AG10803 (cell line): ENCODE data around the gene ZFYVE26.
"Not testable (repeated sequence)": the region's sequence is repeated elsewhere in the genome, so short reads cannot be mapped to it uniquely, and the experiment has no call there.

Experiments used
- DNase-seq: peaks from one replicate; pipeline ENCODE4 v3.0.0; 2010; ENCODE audit warnings: low read depth
- H3K4me3 ChIP-seq: 2 replicates; pipeline ENCODE4 v1.5.1; 2011; ENCODE audit warnings: mild to moderate bottlenecking, low read length, control low read depth
- CTCF ChIP-seq: conservative IDR thresholded peaks from 2 replicates; pipeline ENCODE4 v1.5.1; 2011; ENCODE audit warnings: mild to moderate bottlenecking, low read length, control low read depth, inconsistent platforms

Gene ZFYVE26

DNA sequence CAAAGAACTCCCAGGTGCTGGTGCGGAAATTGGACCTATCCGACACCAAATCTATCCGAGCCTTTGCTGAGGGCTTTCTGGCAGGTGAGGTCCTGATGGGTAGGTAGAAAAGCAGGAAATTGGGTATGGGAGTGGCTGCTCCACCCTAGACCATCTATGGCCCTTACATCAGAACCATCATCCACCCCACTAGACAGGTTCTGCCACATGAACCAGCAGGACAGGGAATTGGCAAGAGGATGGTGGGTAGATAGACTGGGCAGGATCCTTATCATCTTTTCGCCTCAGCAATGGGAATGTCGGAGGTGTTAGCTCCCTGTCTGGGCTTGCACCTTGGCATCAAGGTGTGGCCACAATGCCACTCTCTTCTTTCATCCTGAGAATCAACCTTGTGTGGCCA lies 91.2 kb downstream of the ZFYVE26 start:
- H3K4me3 ChIP-seq: no peak overlapping the region
- DNase-seq: no peak
- no peak for TF ChIP-seq CTCF

DNA sequence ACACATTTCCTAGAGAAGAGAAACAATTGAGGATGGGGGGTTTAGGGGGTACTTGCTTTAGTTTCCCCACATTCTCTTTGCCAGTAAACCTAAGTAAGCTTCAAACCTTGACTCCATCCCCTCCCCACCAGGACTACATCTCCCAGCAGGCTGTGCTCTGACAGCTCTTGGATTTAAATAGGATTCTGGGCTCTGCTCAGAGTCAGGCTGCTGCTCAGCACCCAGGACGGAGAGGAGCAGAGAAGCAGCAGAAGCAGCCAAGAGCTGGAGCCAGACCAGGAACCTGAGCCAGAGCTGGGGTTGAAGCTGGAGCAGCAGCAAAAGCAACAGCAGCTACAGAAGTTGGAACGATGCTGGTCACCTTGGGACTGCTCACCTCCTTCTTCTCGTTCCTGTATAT lies 94.1 kb downstream of the ZFYVE26 start:
- no peak for TF ChIP-seq CTCF
- peak; percentile 47 for DNase-seq
- H3K4me3 ChIP-seq: no peak overlapping the region

DNA sequence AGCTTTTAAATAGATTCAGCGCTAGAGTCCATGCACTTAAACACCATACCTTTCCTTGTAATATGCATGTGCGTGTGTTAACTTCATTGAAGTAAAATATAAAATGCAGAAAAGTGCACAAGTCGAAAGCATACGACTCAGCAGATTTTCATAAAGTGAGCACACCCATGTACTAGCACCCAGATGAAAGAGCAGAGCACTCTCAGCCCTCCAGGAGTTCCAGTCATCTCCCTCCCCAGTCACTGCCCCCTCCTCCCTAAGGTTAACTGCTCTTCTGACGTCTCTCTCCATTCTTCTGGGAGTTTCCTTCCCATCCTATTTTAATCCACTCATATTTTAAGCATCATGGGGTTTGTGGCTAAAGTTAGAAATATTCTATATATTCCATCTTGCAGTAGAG lies 94.5 kb downstream of the ZFYVE26 start:
- DNase-seq: no peak
- H3K4me3 ChIP-seq: no peak overlapping the region
- no peak for TF ChIP-seq CTCF

DNA sequence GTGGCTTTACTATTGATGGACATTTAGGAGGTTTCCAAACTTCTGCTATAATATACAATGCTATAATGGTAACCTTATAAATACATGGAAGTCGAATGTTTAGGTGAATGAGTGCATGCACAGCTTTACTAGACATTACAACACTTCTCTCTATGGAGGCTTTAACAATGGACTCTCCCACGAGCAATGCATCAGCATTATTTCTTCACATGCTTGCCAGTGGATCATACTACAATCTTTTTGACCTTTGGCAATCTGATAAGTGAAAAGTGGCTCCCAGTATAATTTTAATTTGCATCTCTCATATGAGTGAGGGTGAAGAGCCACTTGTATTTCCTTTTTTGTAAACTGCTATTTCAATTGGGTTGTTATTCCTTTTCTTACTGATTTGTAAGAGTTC lies 96.5 kb downstream of the ZFYVE26 start:
- no peak for DNase-seq
- TF ChIP-seq CTCF: no peak
- H3K4me3 ChIP-seq: no peak overlapping the region

GRCh38 chr14:67719385-67719784 lies 97.0 kb downstream of the ZFYVE26 start:
- not testable (repeated sequence) for DNase-seq, H3K4me3 ChIP-seq

GRCh38 chr14:67718265-67718664 lies 98.1 kb downstream of the ZFYVE26 start:
- no peak for DNase-seq
- H3K4me3 ChIP-seq: no peak overlapping the region
- no peak for TF ChIP-seq CTCF

DNA sequence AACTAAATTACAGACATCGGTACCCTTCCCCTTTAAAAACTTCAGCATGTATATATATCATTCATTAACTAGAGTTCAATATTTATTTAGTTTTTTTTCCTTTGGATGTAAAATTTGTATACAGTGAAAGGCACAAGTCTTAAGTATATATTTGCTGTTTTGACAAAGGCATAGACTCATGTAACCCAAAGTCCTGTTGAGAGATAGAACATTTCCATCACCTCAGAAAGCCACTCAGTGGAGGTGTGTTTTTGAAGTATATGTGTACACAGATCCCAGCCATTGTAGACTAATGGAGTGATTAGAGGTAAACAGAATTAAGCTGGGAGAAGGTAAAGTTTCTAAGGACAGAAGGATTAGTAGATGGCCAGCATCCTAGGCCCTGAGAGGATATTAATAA lies 99.3 kb downstream of the ZFYVE26 start:
- DNase-seq: no peak
- TF ChIP-seq CTCF: no peak
- H3K4me3 ChIP-seq: no peak overlapping the region

DNA sequence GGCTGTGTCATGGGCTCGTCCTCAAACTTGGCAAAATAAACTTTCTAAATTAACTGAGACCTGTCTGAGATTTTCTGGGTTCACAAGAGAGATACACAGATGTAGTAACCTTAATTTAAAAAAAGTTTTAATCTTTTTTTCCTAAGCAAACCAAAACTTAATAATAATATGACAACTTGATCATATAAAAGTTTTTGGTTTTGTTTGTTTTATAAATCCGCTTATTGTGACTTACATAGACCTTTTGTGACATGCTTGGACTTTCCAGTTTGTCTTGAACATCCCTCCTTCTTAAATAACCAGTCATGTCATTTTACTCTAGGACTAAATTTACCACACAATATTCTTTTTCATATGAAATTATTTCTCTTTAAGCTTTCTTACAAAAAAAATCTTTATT lies 106.2 kb downstream of the ZFYVE26 start:
- no peak overlapping the region for H3K4me3 ChIP-seq
- no peak for DNase-seq
- TF ChIP-seq CTCF: no peak

GRCh38 chr14:67709796-67710195 lies 106.6 kb downstream of the ZFYVE26 start:
- not testable (repeated sequence) for DNase-seq, H3K4me3 ChIP-seq

GRCh38 chr14:67709346-67709745 lies 107.0 kb downstream of the ZFYVE26 start:
- H3K4me3 ChIP-seq: not testable (repeated sequence)

More at GRCh38 chr14:67709346-67709745, 107.0 kb downstream of the ZFYVE26 start:
- DNase-seq: not testable (repeated sequence)
